NCI-H446 (cell line): ENCODE results near the gene MRPL52.

Source experiments
- DNase-seq, 2 experiments: peaks; one replicate each; lab custom pipeline; 2025; lab: John Stamatoyannopoulos, UW

MRPL52 gene

GRCh38 chr14:22883173-22883976, 53.7 kb downstream of the MRPL52 start, which contains the start of gene REM2:
TSS of gene REM2 (plus strand) at chr14:22883222. CDS start at chr14:22883288, 66 bp downstream.
- DNase-seq: no peak

- no peak for DNase-seq
Observed at GRCh38 chr14:22884076-22884737, 54.5 kb downstream of the MRPL52 start.
